COLO829 (cell line): ENCODE data around the gene RSBN1L.

Source experiments
- DNase-seq: peaks from one replicate; pipeline ENCODE4 v3.0.0; 2012; ENCODE audit warnings: low spot score

RSBN1L gene

DNA sequence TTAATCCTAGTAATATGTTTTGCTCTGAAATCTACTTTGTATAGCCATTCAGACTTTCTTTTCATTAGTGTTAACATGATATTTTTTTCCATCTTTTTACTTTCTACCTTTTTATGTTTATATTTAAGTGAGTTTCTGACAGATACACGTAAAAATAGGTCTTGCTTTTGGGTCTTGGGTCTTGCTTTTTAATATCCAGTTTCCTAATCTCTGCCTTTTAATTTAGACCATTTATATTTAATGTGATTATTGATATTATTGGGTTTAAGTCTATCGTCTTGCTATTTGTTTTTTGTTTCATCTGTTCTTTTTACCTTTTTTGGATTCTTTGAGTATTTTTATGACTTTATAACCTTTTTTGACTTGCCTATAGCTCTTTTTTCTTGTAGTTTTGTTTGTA is 110.2 kb downstream of the RSBN1L start:
- DNase-seq, result no peak

- no peak for DNase-seq
Measured at GRCh38 chr7:77808517-77808916, 112.3 kb downstream of the RSBN1L start.

DNA sequence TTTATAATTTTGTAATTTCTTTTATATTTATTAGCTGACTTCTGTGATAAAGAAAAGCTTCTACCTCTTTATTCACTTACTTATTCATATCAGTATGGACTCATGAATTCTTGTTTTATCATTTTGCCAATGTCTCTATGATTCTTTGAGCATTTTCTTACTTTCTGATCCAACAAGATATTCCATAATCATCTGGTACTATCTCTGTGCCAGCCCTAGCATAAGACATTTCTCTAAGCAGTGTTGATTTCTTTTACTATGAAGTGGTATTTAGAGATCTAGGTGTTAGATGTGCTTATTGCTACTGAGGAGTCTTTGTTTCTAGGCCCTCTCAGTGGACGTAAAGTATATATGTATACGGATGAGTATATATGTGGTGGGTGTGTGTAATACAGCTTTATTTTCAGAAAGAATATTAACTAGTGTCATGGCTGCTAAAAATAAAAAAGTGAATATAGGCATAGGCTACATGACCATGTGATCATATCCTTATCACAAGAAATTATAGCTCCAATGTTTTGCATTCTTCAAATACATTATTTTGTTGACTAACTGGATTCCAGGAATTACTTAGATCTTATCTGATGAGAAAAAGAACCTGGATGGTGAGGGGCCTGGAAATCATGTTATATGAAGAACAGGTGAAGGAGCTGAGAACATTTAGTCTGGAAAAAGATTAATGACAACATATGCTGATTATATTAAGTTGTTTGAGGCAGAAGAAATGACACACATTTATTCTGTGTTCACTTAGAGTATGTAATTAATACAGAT is 115.4 kb downstream of the RSBN1L start:
- DNase-seq, result no peak

GRCh38 chr7:77812290-77812685 is 116.0 kb downstream of the RSBN1L start:
- DNase-seq, result no peak

GRCh38 chr7:77813180-77813579 is 116.9 kb downstream of the RSBN1L start:
- DNase-seq, result no peak

GRCh38 chr7:77819021-77819420 is 122.8 kb downstream of the RSBN1L start:
- DNase-seq, result no peak

DNA sequence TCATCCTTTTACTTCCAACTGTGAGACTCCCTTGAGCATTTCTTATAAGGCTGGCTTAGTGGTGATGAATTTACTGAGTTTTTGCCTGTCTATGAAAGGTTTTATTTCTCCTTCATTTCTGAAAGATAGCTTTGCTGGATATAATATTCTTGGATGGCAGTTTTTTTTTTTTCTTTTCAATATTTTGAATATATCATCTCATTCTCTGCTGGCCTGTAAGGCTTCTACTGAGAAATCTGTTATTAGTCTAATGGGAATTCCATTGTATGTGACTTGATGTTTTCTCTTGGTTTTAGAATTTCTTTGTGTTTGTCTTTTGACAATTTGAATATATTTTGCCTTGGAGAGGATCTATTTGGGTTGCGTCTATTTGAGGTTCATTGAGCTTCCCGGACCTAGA is 124.7 kb downstream of the RSBN1L start:
- no peak for DNase-seq

- no peak for DNase-seq
Measured at GRCh38 chr7:77822269-77822668, 126.0 kb downstream of the RSBN1L start.

- no peak for DNase-seq
Measured at GRCh38 chr7:77823787-77824186, 127.5 kb downstream of the RSBN1L start.

- no peak for DNase-seq
Measured at GRCh38 chr7:77824636-77825035, 128.4 kb downstream of the RSBN1L start.

GRCh38 chr7:77825131-77825530 is 128.9 kb downstream of the RSBN1L start:
- no peak for DNase-seq

DNA sequence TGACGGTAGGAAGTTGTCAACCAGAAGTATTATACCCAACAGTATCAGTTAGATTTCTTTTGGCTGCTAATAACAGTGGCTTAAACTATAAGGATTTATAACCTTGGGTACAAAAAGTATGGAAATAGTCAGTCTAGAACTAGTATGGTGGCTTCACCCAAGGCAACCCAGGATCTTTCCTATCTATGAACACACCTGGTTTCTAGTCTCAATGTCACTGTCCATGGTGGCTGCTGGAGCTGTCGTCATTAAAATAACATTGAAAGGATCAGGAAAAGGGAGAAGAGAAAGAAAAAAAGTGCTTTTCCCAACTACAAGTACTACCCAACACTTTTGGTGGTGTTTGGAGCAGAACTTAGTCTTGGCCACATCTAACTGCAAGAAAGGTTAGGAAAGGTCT is 130.0 kb downstream of the RSBN1L start:
- DNase-seq, result no peak

DNA sequence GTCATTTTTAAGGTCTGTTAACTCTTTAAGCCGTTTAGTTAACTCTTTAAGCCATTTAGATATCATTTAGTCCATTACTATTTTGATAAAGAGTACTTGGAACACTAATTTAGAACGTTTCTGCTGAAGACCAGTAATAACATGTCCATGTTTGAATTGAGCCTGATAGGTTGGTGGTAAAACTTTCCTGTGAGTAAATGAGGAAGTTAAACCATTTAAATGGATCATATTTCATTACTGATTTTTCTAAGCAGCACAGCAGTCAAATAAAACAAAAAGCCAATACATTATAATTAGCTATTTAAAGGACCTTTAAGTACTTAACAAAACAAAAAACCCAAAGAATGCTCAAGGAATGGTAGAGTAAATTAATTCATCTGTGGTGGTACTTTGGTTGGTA is 131.7 kb downstream of the RSBN1L start:
- DNase-seq, result no peak

DNA sequence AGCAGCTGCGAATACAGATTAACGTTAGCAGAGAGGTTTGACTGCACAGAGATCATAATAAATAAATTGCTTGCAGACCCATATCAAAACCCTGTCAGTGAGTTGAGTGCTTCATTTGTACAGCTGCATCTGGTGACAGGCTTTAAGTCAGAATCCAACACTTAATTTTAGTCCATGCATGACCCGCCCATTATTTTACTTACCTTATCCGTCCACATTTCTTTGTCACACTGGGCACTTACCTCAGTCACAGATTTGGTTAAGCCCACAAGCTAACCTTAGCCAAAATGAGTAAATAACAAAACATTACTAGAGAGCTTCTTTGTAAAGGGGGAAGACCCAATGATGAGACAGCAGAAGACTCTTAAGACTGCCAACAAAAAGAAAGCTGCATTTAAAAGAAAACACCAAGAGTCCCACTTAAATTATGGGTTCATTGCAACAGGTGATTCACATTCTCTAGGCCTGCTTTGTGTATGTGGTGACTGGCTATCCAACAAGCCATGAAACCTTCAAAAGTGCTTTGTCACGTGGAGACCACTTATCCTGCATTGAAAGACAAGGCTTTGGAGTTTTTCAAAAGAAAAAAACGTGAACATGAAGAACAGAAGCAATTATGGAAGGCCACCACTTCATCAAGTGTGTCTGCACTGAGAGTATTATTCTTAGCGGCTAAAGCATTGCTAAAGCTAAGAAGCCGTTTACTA is 134.5 kb downstream of the RSBN1L start:
- DNase-seq, result no peak

GRCh38 chr7:77831481-77831880 is 135.2 kb downstream of the RSBN1L start:
- no peak for DNase-seq

GRCh38 chr7:77831953-77832352 is 135.7 kb downstream of the RSBN1L start:
- DNase-seq, result no peak
